HG02970 (cell line): ENCODE measurements around the gene USH1C.

ENCODE experiments used
- ATAC-seq: cut with Tn5 transposase; IDR thresholded peaks from one replicate; pipeline ENCODE4 v1.9.1; 2021; ENCODE audit warnings: mild to moderate bottlenecking, moderate library complexity, moderate number of reproducible peaks; ENCODE audit not compliant: unreplicated experiment, low FRiP score

Gene USH1C

DNA sequence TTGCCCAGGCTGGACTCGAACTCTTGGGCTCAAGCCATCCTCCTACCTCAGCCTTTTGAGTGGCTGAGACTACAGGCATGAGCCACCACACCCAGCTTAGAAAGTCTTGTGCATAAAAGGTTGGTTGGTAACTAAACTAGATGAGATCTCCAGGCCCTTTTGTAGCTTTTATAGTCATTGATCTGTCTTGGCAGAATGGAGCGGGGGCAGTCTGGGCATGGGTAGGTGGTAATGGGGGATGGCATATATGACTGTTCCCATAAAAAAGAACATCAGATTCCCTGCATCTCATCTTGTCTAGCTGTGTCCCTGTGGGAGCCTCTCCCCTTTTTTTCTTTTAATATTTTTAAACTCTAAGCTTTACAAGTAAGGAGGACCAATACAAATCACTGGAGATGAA, 97.7 kb downstream of the USH1C start:
- ATAC-seq = no peak

DNA sequence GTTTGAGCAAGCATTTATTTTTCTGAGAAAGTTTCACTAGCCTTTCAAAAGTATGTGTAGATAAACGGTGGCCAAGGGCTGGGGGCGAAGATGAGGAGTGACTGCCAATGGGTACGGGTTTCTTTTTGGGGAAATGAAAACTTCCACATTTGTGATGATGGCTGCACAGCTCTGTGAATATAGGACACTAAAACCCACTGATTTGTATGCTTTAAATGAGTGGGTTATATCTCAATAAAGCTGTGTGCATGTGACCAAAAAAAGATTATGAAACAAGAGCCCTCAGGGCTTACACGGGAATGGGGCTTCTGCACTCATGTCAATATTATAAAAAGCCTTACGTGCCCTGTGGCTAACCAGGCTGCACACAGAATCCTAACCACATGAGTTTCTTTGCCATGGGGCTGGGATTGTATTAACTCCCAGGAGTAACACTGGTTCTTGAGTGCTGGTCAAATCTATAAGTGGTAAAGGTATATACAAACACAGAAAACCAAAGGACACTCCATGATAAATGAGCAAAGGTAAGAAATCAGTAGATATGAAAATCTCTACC, 98.9 kb downstream of the USH1C start:
- no peak for ATAC-seq

DNA sequence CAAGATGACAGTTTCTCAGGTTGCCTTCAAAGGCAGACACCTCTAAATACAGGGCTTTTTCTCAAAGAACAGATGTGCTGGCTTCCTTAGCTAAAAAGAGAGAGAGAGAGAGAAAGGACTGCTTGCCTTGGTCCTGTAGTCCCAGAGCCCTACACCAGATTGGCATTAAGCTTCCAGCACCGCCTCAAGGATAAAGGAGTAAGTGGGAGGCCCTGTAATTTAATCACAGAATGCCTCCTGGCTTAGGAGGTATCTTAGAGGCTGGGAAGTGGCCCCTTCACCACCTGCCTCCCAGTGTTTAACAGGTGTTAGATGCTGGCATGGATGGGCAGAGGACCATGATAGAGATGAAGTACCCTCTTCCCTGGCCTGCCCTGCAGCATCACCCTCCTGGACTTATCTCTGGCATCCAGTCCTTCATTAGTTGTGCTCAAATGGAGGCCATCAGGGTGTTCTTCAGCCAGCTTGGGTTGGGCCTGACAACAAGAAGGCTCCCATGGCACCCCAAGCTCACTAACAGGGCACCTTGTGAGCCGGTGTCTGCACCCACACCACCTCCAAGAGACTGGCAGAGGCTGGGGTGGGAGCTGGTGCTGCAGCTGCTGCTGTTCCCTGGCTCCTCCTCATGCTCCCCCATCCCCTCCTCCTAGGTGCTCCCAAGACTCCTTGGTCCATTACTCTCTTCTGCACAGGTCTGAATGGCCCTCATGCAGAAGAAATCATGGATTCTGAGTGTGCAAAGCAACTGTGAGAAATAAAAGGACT, 100.1 kb downstream of the USH1C start:
- no peak for ATAC-seq
